M059J (cell line): ENCODE data around the gene ZNF740. TPM values are rescaled to one million over a fixed set of nuclear protein-coding genes. Genes with fewer than 3 reads are reported as not detected.

Experiments used
- total RNA-seq: library from RNA; depleted of rRNA; stranded (reverse); fragments of >200 nt; shearing (Covaris generic); gene quantifications from 2 replicates; pipeline ENCODE4 v1.2.3, GENCODE V29; 2014; rRNA removed

The ZNF740 gene
- total RNA-seq, 1 experiment from 2014 or later, result 9.5 TPM

Other genes with a start within 250 kb of the ZNF740 start
- 643 and 924 TPM in 2 replicates for gene KRT18, start 231.6 kb upstream of the ZNF740 start, total RNA-seq
- gene EIF4B, start 174.3 kb upstream of the ZNF740 start, total RNA-seq, result 248 and 279 TPM in 2 replicates
- gene TNS2, start 130.7 kb upstream of the ZNF740 start, total RNA-seq, result 31.1 and 39.9 TPM in 2 replicates
- gene SPRYD3, start 101.3 kb upstream of the ZNF740 start, total RNA-seq, result 11.2 and 15.4 TPM in 2 replicates
- 318 and 394 TPM in 2 replicates for gene IGFBP6, start 83.1 kb upstream of the ZNF740 start, total RNA-seq
- gene SOAT2, start 77.2 kb upstream of the ZNF740 start, total RNA-seq, result 0.22 TPM in 1 of 2 replicates, not detected in the other
- 0.89 and 2.6 TPM in 2 replicates for gene CSAD, start 203 bp downstream of the ZNF740 start, total RNA-seq
- gene ITGB7, start 26.5 kb downstream of the ZNF740 start, total RNA-seq, result not detected in 2 replicates
- 16.7 and 22.1 TPM in 2 replicates for gene RARG, start 51.5 kb downstream of the ZNF740 start, total RNA-seq
- gene ESPL1, start 87.6 kb downstream of the ZNF740 start, total RNA-seq, result 2.9 and 9.0 TPM in 2 replicates
- gene PFDN5, start 114.8 kb downstream of the ZNF740 start, total RNA-seq, result 404 and 498 TPM in 2 replicates
- gene MYG1, start 119.0 kb downstream of the ZNF740 start, total RNA-seq, result 43.6 and 53.1 TPM in 2 replicates
- gene AAAS, start 140.9 kb downstream of the ZNF740 start, total RNA-seq, result 34.7 and 51.6 TPM in 2 replicates
- gene SP7, start 155.6 kb downstream of the ZNF740 start, total RNA-seq, result not detected in 2 replicates
- 26.2 and 41.5 TPM in 2 replicates for gene SP1, start 199.5 kb downstream of the ZNF740 start, total RNA-seq
- not detected in 2 replicates for gene AMHR2, start 243.1 kb downstream of the ZNF740 start, total RNA-seq